ENCODE data around the gene GAK. TPM values are rescaled to one million over a fixed set of nuclear protein-coding genes. Genes with fewer than 3 reads are reported as not detected.

The GAK gene
- total and polyA plus RNA-seq, 2 of the 13 experiments (the other 11 are each of a cell fraction or from before 2014, with no cell fraction given), result 17.5 to 44.3 TPM

DNA sequence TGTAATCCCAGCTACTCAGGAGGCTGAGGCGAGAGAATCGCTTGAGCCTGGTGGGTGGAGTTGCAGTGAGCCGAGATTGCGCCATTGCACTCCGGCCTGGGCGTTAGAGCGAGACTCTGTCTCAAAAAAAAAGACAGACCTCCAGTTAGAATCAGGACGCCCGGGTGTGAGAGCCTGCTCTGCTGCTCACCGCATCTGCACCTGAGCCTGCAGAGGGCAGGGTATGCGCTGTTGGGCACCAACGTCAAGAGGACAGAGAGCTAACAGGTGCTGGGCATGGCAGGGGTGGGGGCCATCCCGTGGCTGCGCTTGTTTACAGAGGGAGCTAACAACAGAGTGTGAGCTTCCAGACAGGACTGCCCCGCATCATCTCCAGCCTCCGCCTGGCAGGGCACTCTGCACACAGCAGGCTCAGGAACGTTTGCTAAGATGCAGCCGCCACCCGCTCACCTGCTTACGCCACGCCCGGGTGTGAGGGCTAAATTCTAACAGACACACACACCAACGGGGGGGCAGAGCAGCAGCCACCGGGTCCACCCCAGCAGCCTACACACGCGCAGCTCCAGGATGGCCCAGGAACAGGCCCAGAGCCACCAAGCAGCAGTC, 56.2 kb downstream of the GAK start (continued):
- TF ChIP-seq, protein P1, sequence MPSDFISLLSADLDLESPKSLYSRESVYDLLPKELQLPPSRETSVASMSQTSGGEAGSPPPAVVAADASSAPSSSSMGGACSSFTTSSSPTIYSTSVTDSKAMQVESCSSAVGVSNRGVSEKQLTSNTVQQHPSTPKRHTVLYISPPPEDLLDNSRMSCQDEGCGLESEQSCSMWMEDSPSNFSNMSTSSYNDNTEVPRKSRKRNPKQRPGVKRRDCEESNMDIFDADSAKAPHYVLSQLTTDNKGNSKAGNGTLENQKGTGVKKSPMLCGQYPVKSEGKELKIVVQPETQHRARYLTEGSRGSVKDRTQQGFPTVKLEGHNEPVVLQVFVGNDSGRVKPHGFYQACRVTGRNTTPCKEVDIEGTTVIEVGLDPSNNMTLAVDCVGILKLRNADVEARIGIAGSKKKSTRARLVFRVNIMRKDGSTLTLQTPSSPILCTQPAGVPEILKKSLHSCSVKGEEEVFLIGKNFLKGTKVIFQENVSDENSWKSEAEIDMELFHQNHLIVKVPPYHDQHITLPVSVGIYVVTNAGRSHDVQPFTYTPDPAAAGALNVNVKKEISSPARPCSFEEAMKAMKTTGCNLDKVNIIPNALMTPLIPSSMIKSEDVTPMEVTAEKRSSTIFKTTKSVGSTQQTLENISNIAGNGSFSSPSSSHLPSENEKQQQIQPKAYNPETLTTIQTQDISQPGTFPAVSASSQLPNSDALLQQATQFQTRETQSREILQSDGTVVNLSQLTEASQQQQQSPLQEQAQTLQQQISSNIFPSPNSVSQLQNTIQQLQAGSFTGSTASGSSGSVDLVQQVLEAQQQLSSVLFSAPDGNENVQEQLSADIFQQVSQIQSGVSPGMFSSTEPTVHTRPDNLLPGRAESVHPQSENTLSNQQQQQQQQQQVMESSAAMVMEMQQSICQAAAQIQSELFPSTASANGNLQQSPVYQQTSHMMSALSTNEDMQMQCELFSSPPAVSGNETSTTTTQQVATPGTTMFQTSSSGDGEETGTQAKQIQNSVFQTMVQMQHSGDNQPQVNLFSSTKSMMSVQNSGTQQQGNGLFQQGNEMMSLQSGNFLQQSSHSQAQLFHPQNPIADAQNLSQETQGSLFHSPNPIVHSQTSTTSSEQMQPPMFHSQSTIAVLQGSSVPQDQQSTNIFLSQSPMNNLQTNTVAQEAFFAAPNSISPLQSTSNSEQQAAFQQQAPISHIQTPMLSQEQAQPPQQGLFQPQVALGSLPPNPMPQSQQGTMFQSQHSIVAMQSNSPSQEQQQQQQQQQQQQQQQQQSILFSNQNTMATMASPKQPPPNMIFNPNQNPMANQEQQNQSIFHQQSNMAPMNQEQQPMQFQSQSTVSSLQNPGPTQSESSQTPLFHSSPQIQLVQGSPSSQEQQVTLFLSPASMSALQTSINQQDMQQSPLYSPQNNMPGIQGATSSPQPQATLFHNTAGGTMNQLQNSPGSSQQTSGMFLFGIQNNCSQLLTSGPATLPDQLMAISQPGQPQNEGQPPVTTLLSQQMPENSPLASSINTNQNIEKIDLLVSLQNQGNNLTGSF (CRISPR knock-in tag; IDR thresholded peaks at IDR 0.05), result no peak
- TF ChIP-seq ZNF879 (CRISPR knock-in tag; IDR thresholded peaks at IDR 0.05), result no peak
- TF ChIP-seq MAZ (IDR thresholded peaks at IDR 0.05; ENCODE audit: borderline replicate concordance, low read depth, low read length), result no peak
- TF ChIP-seq MAZ (CRISPR knock-in tag; IDR thresholded peaks at IDR 0.05; ENCODE audit: low read depth), result no peak
- peak; percentile 19 for TF ChIP-seq HNRNPLL (IDR thresholded peaks at IDR 0.05; ENCODE audit: low read depth, low read length, poor library complexity, severe bottlenecking)
- TF ChIP-seq, protein P2, sequence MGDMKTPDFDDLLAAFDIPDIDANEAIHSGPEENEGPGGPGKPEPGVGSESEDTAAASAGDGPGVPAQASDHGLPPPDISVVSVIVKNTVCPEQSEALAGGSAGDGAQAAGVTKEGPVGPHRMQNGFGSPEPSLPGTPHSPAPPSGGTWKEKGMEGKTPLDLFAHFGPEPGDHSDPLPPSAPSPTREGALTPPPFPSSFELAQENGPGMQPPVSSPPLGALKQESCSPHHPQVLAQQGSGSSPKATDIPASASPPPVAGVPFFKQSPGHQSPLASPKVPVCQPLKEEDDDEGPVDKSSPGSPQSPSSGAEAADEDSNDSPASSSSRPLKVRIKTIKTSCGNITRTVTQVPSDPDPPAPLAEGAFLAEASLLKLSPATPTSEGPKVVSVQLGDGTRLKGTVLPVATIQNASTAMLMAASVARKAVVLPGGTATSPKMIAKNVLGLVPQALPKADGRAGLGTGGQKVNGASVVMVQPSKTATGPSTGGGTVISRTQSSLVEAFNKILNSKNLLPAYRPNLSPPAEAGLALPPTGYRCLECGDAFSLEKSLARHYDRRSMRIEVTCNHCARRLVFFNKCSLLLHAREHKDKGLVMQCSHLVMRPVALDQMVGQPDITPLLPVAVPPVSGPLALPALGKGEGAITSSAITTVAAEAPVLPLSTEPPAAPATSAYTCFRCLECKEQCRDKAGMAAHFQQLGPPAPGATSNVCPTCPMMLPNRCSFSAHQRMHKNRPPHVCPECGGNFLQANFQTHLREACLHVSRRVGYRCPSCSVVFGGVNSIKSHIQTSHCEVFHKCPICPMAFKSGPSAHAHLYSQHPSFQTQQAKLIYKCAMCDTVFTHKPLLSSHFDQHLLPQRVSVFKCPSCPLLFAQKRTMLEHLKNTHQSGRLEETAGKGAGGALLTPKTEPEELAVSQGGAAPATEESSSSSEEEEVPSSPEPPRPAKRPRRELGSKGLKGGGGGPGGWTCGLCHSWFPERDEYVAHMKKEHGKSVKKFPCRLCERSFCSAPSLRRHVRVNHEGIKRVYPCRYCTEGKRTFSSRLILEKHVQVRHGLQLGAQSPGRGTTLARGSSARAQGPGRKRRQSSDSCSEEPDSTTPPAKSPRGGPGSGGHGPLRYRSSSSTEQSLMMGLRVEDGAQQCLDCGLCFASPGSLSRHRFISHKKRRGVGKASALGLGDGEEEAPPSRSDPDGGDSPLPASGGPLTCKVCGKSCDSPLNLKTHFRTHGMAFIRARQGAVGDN (CRISPR knock-in tag; IDR thresholded peaks at IDR 0.05), result peak; percentile 10; the same call in 1 of the 2 replicates
- TF ChIP-seq ZNF510 (CRISPR knock-in tag; IDR thresholded peaks at IDR 0.05; ENCODE audit: low read depth), result no peak
- TF ChIP-seq NFYB (CRISPR knock-in tag; IDR thresholded peaks at IDR 0.05), result no peak
- no peak for TF ChIP-seq SIN3A (IDR thresholded peaks at IDR 0.05; ENCODE audit: borderline replicate concordance, low read depth, low read length)
- no peak for TF ChIP-seq LBX2 (CRISPR knock-in tag; IDR thresholded peaks at IDR 0.05; ENCODE audit: borderline replicate concordance)
- TF ChIP-seq ZNF382 (CRISPR knock-in tag; IDR thresholded peaks at IDR 0.05; ENCODE audit: borderline replicate concordance), result no peak
- 0 out of 2 replicates have a peak, but pooled peaks have one; percentile 26 for TF ChIP-seq KMT2A (CRISPR knock-in tag; IDR thresholded peaks at IDR 0.05)
- no peak for TF ChIP-seq REPIN1 (CRISPR knock-in tag; IDR thresholded peaks at IDR 0.05; ENCODE audit: borderline replicate concordance, low read depth)
- no peak for TF ChIP-seq FIP1L1 (IDR thresholded peaks at IDR 0.05; ENCODE audit: borderline replicate concordance, insufficient read depth, low read depth, low read length)
- peak; percentile 62; the same call in 1 of the 2 replicates for TF ChIP-seq CEBPB (IDR thresholded peaks at IDR 0.05; ENCODE audit: borderline replicate concordance, low read depth, low read length)
- no peak for TF ChIP-seq GPBP1L1 (CRISPR knock-in tag; IDR thresholded peaks at IDR 0.05)
